Tibial nerve (tissue), 4 donors: ENCODE data around the gene DHX57. TPM values are rescaled to one million over a fixed set of nuclear protein-coding genes. Genes with fewer than 3 reads are reported as not detected.

Experiments
- DNase-seq, 2 donors: peaks; one replicate each; pipeline ENCODE4 v3.0.0-alpha.2; 2019; ENCODE audit warnings: low spot score in 2 of 2
- H3K27ac ChIP-seq, 4 donors: fragments of 200-600 bp; sonication (generic) in 3 of 4; one replicate each; pipeline ENCODE4 v1.5.1; 2017 to 2019; ENCODE audit warnings: mild to moderate bottlenecking in 1 of 4
- H3K27me3 ChIP-seq, 2 donors: fragments of 200-600 bp; sonication (generic) in 1 of 2; one replicate each; pipeline versions ENCODE4 v1.5.1 to v1.6.0; 2017 to 2019
- H3K36me3 ChIP-seq, 3 donors: fragments of 200-600 bp; sonication (generic); one replicate each; pipeline ENCODE4 v1.5.1; 2018 to 2019
- H3K4me1 ChIP-seq, 4 donors: fragments of 200-600 bp; sonication (generic) in 3 of 4; one replicate each; pipeline ENCODE4 v1.5.1; 2017 to 2019
- H3K4me3 ChIP-seq, 4 donors: fragments of 200-600 bp; sonication (generic) in 3 of 4; one replicate each; pipeline ENCODE4 v1.5.1; 2017 to 2019; ENCODE audit warnings: mild to moderate bottlenecking in 1 of 4, moderate library complexity in 1 of 4
- H3K9me3 ChIP-seq, 4 donors: fragments of 200-600 bp; sonication (generic) in 3 of 4; one replicate each; pipeline ENCODE4 v1.5.1; 2017 to 2019
- EP300 ChIP-seq, 2 donors: sonication (generic); formaldehyde crosslinking; IDR thresholded peaks; one replicate each; pipeline ENCODE4 v1.6.1; 2017; ENCODE audit warnings: antibody characterized with exemption in 2 of 2, mild to moderate bottlenecking in 1 of 2
- POLR2A ChIP-seq, 2 donors: fragments of 450-650 bp; IDR thresholded peaks; one replicate each; pipeline ENCODE4 v1.6.1; 2017; ENCODE audit warnings: antibody characterized with exemption in 2 of 2, mild to moderate bottlenecking in 2 of 2, moderate library complexity in 2 of 2
- WGBS, 2 donors: methylation state at CpG; one replicate each; pipeline ENCODE4 v1.1.5; 2018; 5-methylcytosine and 5-hydroxymethylcytosine counted together
- total RNA-seq, 4 donors: library from RNA; depleted of rRNA; stranded (reverse); fragments of >200 nt; gene quantifications; one replicate each; pipeline ENCODE4 v1.1.0, GENCODE V29; 2016
- TF ChIP-seq, protein P1 (sequence below), 5 experiments: fragments of 200-600 bp in 3 of 5; fragments of 450-650 bp in 2 of 5; sonication (generic) in 3 of 5; IDR thresholded peaks; one replicate each; pipeline ENCODE4 v1.5.1; 2016 to 2019; ENCODE audit warnings: antibody characterized with exemption in 5 of 5, mild to moderate bottlenecking in 3 of 5, moderate library complexity in 2 of 5

The DHX57 gene
- total RNA-seq, 4 donors from 2014 or later: 11.1 to 22.0 (median 13.4) TPM

- TF ChIP-seq EP300 (IDR thresholded peaks at IDR 0.05): no peak
- TF ChIP-seq, protein P1, sequence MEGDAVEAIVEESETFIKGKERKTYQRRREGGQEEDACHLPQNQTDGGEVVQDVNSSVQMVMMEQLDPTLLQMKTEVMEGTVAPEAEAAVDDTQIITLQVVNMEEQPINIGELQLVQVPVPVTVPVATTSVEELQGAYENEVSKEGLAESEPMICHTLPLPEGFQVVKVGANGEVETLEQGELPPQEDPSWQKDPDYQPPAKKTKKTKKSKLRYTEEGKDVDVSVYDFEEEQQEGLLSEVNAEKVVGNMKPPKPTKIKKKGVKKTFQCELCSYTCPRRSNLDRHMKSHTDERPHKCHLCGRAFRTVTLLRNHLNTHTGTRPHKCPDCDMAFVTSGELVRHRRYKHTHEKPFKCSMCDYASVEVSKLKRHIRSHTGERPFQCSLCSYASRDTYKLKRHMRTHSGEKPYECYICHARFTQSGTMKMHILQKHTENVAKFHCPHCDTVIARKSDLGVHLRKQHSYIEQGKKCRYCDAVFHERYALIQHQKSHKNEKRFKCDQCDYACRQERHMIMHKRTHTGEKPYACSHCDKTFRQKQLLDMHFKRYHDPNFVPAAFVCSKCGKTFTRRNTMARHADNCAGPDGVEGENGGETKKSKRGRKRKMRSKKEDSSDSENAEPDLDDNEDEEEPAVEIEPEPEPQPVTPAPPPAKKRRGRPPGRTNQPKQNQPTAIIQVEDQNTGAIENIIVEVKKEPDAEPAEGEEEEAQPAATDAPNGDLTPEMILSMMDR (IDR thresholded peaks at IDR 0.05): no peak
- no peak for TF ChIP-seq POLR2A (IDR thresholded peaks at IDR 0.05)
- peaks cover 0 to 65% (median 0%) of the 10 kb centered on the region in 3 donors for H3K36me3 ChIP-seq
- H3K4me3 ChIP-seq: no peak overlapping the region
- H3K9me3 ChIP-seq: no peaks in the 10 kb centered on the region
- H3K4me1 ChIP-seq: no peaks in the 10 kb centered on the region
- no peaks in the 10 kb centered on the region for H3K27me3 ChIP-seq
- WGBS, 2 donors: 94 to 95% methylated on average over 2 of the region's 2 CpGs
- H3K27ac ChIP-seq: no peak overlapping the region
- DNase-seq: no peak
These were observed 50.8 kb downstream of the DHX57 start for GRCh38 chr2:38824906-38825305.

DNA sequence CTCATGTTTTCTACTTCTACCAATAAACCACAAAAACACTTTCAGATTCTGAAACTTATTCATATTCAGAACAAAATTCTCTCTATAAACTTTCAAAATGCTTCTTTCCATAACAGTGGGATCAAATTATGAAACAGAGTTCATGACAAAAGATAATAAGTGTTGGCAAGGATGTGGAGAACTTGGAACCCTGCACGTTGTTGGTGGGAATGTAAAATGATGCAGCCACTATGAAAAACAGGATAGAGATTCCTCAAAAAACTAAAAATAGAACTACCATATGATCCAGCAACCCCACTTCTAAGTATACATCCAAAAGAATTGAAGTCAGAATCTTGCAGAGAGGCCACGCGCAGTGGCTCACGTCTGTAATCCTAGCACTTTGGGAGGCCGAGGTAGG is 52.3 kb downstream of the DHX57 start:
- H3K27me3 ChIP-seq: no peaks in the 10 kb centered on the region
- H3K4me3 ChIP-seq: no peak overlapping the region
- DNase-seq: no peak
- H3K9me3 ChIP-seq: no peaks in the 10 kb centered on the region
- no peak overlapping the region for H3K27ac ChIP-seq
- TF ChIP-seq, protein P1 (IDR thresholded peaks at IDR 0.05): no peak
- no peak for TF ChIP-seq POLR2A (IDR thresholded peaks at IDR 0.05)
- H3K36me3 ChIP-seq: peaks cover 0 to 75% (median 0%) of the 10 kb centered on the region in 3 donors
- 78% methylated on average over 5 of the region's 5 CpGs for WGBS, 2 donors
- H3K4me1 ChIP-seq: no peaks in the 10 kb centered on the region

DNA sequence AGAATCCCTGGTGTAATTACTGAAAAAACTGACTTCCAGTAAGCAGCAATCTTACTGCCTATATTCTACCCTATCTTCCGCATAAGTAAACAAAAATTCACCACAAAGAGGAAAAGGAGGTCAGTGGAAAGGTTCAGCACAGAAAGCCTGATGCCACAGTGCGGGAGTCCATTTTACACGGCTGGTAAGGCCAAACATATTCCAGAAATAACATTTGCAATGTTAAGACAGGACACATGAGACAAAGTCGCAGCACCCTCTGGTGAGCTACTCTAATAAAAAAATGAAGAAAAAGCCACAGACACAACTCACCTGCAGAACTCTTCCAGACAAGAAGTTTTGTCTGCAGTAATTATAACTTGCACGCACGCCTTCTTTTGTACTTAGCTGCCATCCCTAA is 57.2 kb downstream of the DHX57 start:
- H3K27me3 ChIP-seq: no peaks in the 10 kb centered on the region
- TF ChIP-seq EP300 (IDR thresholded peaks at IDR 0.05) (no peak), POLR2A (IDR thresholded peaks at IDR 0.05) (no peak)
- TF ChIP-seq, protein P1 (IDR thresholded peaks at IDR 0.05): no peak
- no peak overlapping the region for H3K27ac ChIP-seq
- DNase-seq: no peak
- WGBS, 2 donors: 77 to 78% methylated on average over 6 of the region's 6 CpGs
- H3K36me3 ChIP-seq: peaks cover 0 to 84% (median 0%) of the 10 kb centered on the region in 3 donors
- H3K4me1 ChIP-seq: no peaks in the 10 kb centered on the region
- H3K9me3 ChIP-seq: no peaks in the 10 kb centered on the region
- no peak overlapping the region for H3K4me3 ChIP-seq

DNA sequence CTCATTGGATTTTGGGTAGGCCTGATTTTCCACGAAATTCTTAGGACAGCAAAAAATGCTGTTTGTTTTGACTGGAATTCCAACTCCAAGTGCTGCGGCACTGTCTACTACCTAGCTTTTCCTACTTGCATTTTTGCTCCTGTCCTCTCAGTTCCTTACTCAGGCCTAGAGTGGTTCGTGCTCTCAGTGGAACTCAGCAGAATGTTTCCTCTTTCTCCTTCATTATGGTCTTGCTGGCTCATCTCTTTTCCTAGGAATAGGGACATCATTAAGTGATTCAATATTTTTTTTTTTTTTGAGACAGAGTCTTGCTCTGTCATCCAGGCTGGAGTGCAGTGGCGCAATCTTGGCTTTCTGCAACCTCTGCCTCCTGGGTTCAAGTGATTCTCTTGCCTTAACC is 59.8 kb downstream of the DHX57 start:
- H3K4me3 ChIP-seq: no peak overlapping the region
- TF ChIP-seq EP300 (IDR thresholded peaks at IDR 0.05): no peak
- no peak for TF ChIP-seq POLR2A (IDR thresholded peaks at IDR 0.05)
- TF ChIP-seq, protein P1 (IDR thresholded peaks at IDR 0.05): no peak
- no peaks in the 10 kb centered on the region for H3K4me1 ChIP-seq
- no peak for DNase-seq
- H3K27me3 ChIP-seq: no peaks in the 10 kb centered on the region
- H3K36me3 ChIP-seq: peaks cover 0 to 84% (median 0%) of the 10 kb centered on the region in 3 donors
- no peaks in the 10 kb centered on the region for H3K9me3 ChIP-seq
- WGBS, 2 donors: 83 to 88% methylated on average over 4 of the region's 4 CpGs
- no peak overlapping the region for H3K27ac ChIP-seq

DNA sequence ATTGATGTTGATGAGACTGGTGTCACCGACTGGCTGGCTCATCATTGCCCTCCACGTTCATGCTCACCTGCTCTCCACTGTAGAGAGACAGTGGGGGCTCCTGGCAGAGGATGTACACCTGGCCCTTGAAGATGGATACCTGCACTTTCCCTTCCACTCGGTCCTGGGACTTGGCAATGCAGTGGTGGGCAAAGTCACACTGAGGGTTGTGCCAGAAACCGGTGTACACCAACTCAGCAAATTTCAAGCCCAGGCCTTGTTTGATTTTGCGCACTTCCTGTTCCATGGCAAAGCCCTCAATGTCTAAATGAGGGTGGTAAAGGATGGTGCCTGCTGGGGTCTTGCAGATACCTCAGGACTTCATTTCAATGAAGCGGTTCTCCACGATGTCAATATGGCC is 65.2 kb downstream of the DHX57 start:
- no peak for TF ChIP-seq EP300 (IDR thresholded peaks at IDR 0.05)
- TF ChIP-seq, protein P1 (IDR thresholded peaks at IDR 0.05): no peak
- no peak for TF ChIP-seq POLR2A (IDR thresholded peaks at IDR 0.05)
- no peaks in the 10 kb centered on the region for H3K4me1 ChIP-seq
- H3K9me3 ChIP-seq: no peaks in the 10 kb centered on the region
- H3K4me3 ChIP-seq: no peak overlapping the region
- no peak overlapping the region for H3K27ac ChIP-seq
- peaks cover 0 to 84% (median 2%) of the 10 kb centered on the region in 3 donors for H3K36me3 ChIP-seq
- 95 to 99% methylated on average over 7 of the region's 7 CpGs for WGBS, 2 donors
- H3K27me3 ChIP-seq: no peaks in the 10 kb centered on the region
- no peak for DNase-seq
